ENCODE data around the gene ACY1.

ACY1 gene

GRCh38 chr3:52019352-52020080 lies 36.2 kb downstream of the ACY1 start:
- TF ChIP-seq CTCF (IDR thresholded peaks at IDR 0.05; ENCODE audit: low read depth, low read length, missing control alignments): no peak
- H3K4me3 ChIP-seq (ENCODE audit: low read depth, low read length): no peak overlapping the region
- in situ Hi-C loops (cut with HindIII; ENCODE audit: low sequenced_read_pairs): no loop called here
- no peak for DNase-seq (ENCODE audit: low read depth)

- no peak for TF ChIP-seq CTCF (IDR thresholded peaks at IDR 0.05; ENCODE audit: low read depth, low read length, missing control alignments)
- H3K4me3 ChIP-seq (ENCODE audit: low read depth, low read length): no peak overlapping the region
- in situ Hi-C loops (cut with HindIII; ENCODE audit: low sequenced_read_pairs): no loop called here
- no peak for DNase-seq (ENCODE audit: low read depth)
Measured at GRCh38 chr3:52020796-52021195, 37.5 kb downstream of the ACY1 start.

GRCh38 chr3:52021489-52022268 lies 38.3 kb downstream of the ACY1 start:
- no peak overlapping the region for H3K4me3 ChIP-seq (ENCODE audit: low read depth, low read length)
- DNase-seq (ENCODE audit: low read depth): no peak
- in situ Hi-C loops (cut with HindIII; ENCODE audit: low sequenced_read_pairs): no loop called here
- no peak for TF ChIP-seq CTCF (IDR thresholded peaks at IDR 0.05; ENCODE audit: low read depth, low read length, missing control alignments)

- DNase-seq (ENCODE audit: low read depth): no peak
- no peak overlapping the region for H3K4me3 ChIP-seq (ENCODE audit: low read depth, low read length)
- in situ Hi-C loops (cut with HindIII; ENCODE audit: low sequenced_read_pairs): no loop called here
- no peak for TF ChIP-seq CTCF (IDR thresholded peaks at IDR 0.05; ENCODE audit: low read depth, low read length, missing control alignments)
Measured at GRCh38 chr3:52022323-52023100, 39.2 kb downstream of the ACY1 start.

GRCh38 chr3:52023101-52023770 lies 39.9 kb downstream of the ACY1 start:
- no peak for DNase-seq (ENCODE audit: low read depth)
- no peak for TF ChIP-seq CTCF (IDR thresholded peaks at IDR 0.05; ENCODE audit: low read depth, low read length, missing control alignments)
- H3K4me3 ChIP-seq (ENCODE audit: low read depth, low read length): no peak overlapping the region
- in situ Hi-C loops (cut with HindIII; ENCODE audit: low sequenced_read_pairs): no loop called here
